ENCODE data around the gene LCOR.

LCOR gene

GRCh38 chr10:96978621-96979154 is 146.6 kb downstream of the LCOR start:
- DNase-seq, result no peak

GRCh38 chr10:96982149-96982930 is 150.2 kb downstream of the LCOR start:
- intact Hi-C loops (cut with DNase I), result no loop called here
- peak in 1 of 10 donors; percentile 67 for DNase-seq

More at GRCh38 chr10:96978621-96979154, 146.6 kb downstream of the LCOR start:
- intact Hi-C loops (cut with DNase I), result no loop called here

- intact Hi-C loops (cut with DNase I), result no loop called here
- DNase-seq, result peak in 2 of 10 donors; percentile 30 to 81
Measured at GRCh38 chr10:96984541-96985131, 152.5 kb downstream of the LCOR start.

GRCh38 chr10:96986200-96986856 is 154.2 kb downstream of the LCOR start:
- DNase-seq, result no peak
- intact Hi-C loops (cut with DNase I), result no loop called here

- no peak for DNase-seq
- intact Hi-C loops (cut with DNase I), result no loop called here
Measured at GRCh38 chr10:96987141-96987841, 155.2 kb downstream of the LCOR start.

- intact Hi-C loops (cut with DNase I), result no loop called here
- DNase-seq, result no peak
Measured at GRCh38 chr10:96987842-96988175, 155.7 kb downstream of the LCOR start.

- no peak for DNase-seq
- intact Hi-C loops (cut with DNase I), result no loop called here
Measured at GRCh38 chr10:96988426-96988825, 156.3 kb downstream of the LCOR start.

- intact Hi-C loops (cut with DNase I), result no loop called here
- DNase-seq, result peak in 1 of 10 donors; percentile 71
Measured at GRCh38 chr10:96991313-96991841, 159.3 kb downstream of the LCOR start.

GRCh38 chr10:96992721-96993120 is 160.6 kb downstream of the LCOR start:
- DNase-seq, result no peak
- intact Hi-C loops (cut with DNase I), result no loop called here

GRCh38 chr10:96995851-96996250 is 163.8 kb downstream of the LCOR start:
- no peak for DNase-seq
- intact Hi-C loops (cut with DNase I), result no loop called here

GRCh38 chr10:96996275-96996965 is 164.3 kb downstream of the LCOR start:
- intact Hi-C loops (cut with DNase I), result no loop called here

GRCh38 chr10:96998329-96998888 is 166.3 kb downstream of the LCOR start:
- no peak for DNase-seq
- intact Hi-C loops (cut with DNase I), result no loop called here

More at GRCh38 chr10:96996275-96996965, 164.3 kb downstream of the LCOR start:
- no peak for DNase-seq

GRCh38 chr10:96999337-96999736 is 167.2 kb downstream of the LCOR start:
- intact Hi-C loops (cut with DNase I), result no loop called here
- DNase-seq, result no peak

GRCh38 chr10:96999987-97000386 is 167.9 kb downstream of the LCOR start:
- no peak for DNase-seq

GRCh38 chr10:97000487-97001182 is 168.5 kb downstream of the LCOR start:
- peak in 1 of 10 donors; percentile 50 for DNase-seq
- intact Hi-C loops (cut with DNase I), result no loop called here

More at GRCh38 chr10:96999987-97000386, 167.9 kb downstream of the LCOR start:
- intact Hi-C loops (cut with DNase I), result no loop called here

- intact Hi-C loops (cut with DNase I), result no loop called here
- peak in 2 of 10 donors; percentile 63 to 80 for DNase-seq
Measured at GRCh38 chr10:97001183-97001991, 169.3 kb downstream of the LCOR start.

GRCh38 chr10:97002670-97003069 is 170.6 kb downstream of the LCOR start:
- intact Hi-C loops (cut with DNase I), result no loop called here
- peak in 2 of 10 donors; percentile 56 to 73 for DNase-seq
